ENCODE results near the gene TBC1D22A.

- no peak for TF ChIP-seq CTCF (IDR thresholded peaks at IDR 0.05; ENCODE audit: insufficient read depth, low read depth, low read length)
- no peak for TF ChIP-seq EZH2 (IDR thresholded peaks at IDR 0.05; ENCODE audit: insufficient read depth, low read length)
Observed at GRCh38 chr22:46937939-46938338, 175.5 kb downstream of the TBC1D22A start.

All from astrocyte (in vitro differentiated cells and primary cell).